NT2/D1 (cell line): ENCODE measurements around the gene ERICH3.

Experiments
- SUZ12 ChIP-seq: IDR thresholded peaks from 2 replicates; pipeline ENCODE4 v1.6.1; 2011; ENCODE audit not compliant: insufficient read length, insufficient read depth; ENCODE audit errors: extremely low read depth
- YY1 ChIP-seq: IDR thresholded peaks from 2 replicates; pipeline ENCODE4 v1.6.1; 2011; ENCODE audit not compliant: insufficient read length, insufficient read depth
- ZNF274 ChIP-seq: IDR thresholded peaks from 2 replicates; pipeline ENCODE4 v1.6.1; 2011; ENCODE audit warnings: mild to moderate bottlenecking, low read depth, low read length

DNA sequence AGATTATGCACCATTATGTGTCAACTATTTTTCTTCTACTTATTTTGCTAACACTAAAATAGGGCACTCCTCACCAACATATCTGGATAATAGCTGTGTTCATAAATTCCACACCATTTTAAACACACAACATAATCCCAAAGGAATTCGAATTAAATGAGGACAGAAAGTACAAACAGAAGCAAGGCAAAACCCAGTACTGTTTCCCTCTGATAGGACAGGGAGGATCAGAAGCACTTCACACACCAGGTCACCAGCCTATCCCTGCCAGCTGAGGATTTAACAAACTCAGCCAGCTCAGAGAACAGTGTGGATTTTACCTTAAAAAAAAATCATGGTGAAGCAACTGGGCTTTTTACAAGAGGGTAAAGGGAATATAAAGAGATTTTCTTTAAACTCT is 39.3 kb upstream of the ERICH3 start:
- TF ChIP-seq ZNF274 (no peak), SUZ12 (no peak), YY1 (no peak)
